ENCODE data around the gene TMEM144.
"Not testable (repeated sequence)": the region's sequence is repeated elsewhere in the genome, so short reads cannot be mapped to it uniquely, and the experiment has no call there.

Gene TMEM144

DNA sequence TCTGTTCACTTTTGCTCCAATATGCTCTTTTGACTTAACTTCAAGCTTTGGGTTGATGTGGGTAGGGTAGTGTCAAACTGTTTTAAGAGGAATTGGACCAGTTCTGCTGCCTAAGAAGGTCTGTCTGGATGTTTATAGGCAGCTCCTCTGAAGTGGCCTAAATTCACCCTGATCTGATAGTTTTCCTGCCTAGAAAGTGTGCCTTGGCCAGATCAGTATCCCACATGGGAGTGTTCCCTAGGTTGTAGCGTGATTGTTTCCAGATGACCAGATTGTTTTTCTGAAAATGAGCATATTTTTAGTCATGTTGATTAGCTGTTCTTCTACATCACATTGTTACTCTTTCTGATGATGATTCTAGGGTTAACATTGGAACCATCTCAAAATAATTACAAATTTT, 68.8 kb downstream of the TMEM144 start:
- WGBS = no CpG with 5 or more reads among the region's 1 CpG
- H3K9me3 ChIP-seq (ENCODE audit: control insufficient read depth, low read length) = not testable (repeated sequence)

DNA sequence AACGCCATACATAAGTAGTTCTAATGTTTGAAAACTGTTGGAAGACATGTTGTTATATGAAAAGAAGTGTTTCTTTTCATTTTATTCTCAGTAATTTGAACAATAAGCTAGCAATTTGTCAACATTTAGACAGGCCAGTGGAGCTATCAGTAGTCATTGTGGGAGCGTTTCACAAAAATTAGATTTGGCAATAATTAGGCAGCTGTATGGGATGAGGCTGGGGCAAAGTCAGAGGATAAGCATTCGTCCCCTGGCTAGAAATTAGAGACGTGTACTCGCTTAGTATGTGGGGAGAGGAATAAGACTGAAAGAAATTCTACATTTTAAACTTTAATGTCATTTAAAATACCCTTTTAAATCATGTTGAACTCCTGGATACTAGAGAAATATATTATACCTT, 70.6 kb downstream of the TMEM144 start:
- Histone ChIP-seq H3K14ac (ENCODE audit: low read length in 2 of 2) (no peak overlapping the region), H2BK120ac (ENCODE audit: low read depth, low read length) (no peak overlapping the region), H4K91ac (ENCODE audit: low read length) (no peak overlapping the region), H3K27ac (ENCODE audit: low read length, poor library complexity, severe bottlenecking) (no peak overlapping the region), H4K8ac (ENCODE audit: low read length) (no peak overlapping the region), H2BK15ac (ENCODE audit: low read depth, poor library complexity, severe bottlenecking) (no peak overlapping the region), H3K9ac (ENCODE audit: low read length) (no peak overlapping the region), H3K9me3 (ENCODE audit: control insufficient read depth, low read length) (no peaks in the 10 kb centered on the region), H3K36me3 (ENCODE audit: control insufficient read depth in 1 of 2, insufficient read depth in 2 of 2, low read depth in 1 of 2, low read length in 2 of 2) (no peaks in the 10 kb centered on the region), H3K4ac (ENCODE audit: low read depth in 1 of 2, low read length in 2 of 2) (no peak overlapping the region), H3K18ac (ENCODE audit: low read depth in 1 of 2, low read length in 2 of 2) (no peak overlapping the region), H2AK5ac (ENCODE audit: low read length, severe bottlenecking) (no peak overlapping the region), H3K27me3 (ENCODE audit: control insufficient read depth in 1 of 2, insufficient read depth in 1 of 2, low read length in 2 of 2) (no peaks in the 10 kb centered on the region), H2AFZ (ENCODE audit: low read depth, low read length) (no peak overlapping the region), H2BK5ac (ENCODE audit: low read depth, low read length, poor library complexity, severe bottlenecking) (no peak overlapping the region), H3K79me1 (replicated peaks; ENCODE audit: low read length, poor library complexity, severe bottlenecking) (no peaks in the 10 kb centered on the region), H2BK12ac (ENCODE audit: low read length in 2 of 2) (no peak overlapping the region), H3K4me2 (ENCODE audit: low read length, poor library complexity, severe bottlenecking) (no peak overlapping the region), H3K23ac (ENCODE audit: low read length in 2 of 2) (no peak overlapping the region), H3K4me3 (ENCODE audit: insufficient read depth in 1 of 2, low read depth in 1 of 2, low read length in 2 of 2) (no peak overlapping the region), H3K4me1 (ENCODE audit: control insufficient read depth, insufficient read depth, low read depth, low read length) (no peaks in the 10 kb centered on the region)
- WGBS = 70% methylated on average over 2 of the region's 5 CpGs
- DNase-seq = no peak

More for the DNA sequence above, 68.8 kb downstream of the TMEM144 start:
- H3K18ac ChIP-seq (ENCODE audit: low read depth in 1 of 2, low read length in 2 of 2); DNase-seq; H2BK12ac ChIP-seq (ENCODE audit: low read length in 2 of 2); H3K4me3 ChIP-seq (ENCODE audit: insufficient read depth in 1 of 2, low read depth in 1 of 2, low read length in 2 of 2); H3K4ac ChIP-seq (ENCODE audit: low read depth in 1 of 2, low read length in 2 of 2); H4K91ac ChIP-seq (ENCODE audit: low read length); H2AK5ac ChIP-seq (ENCODE audit: low read length, severe bottlenecking); H3K23ac ChIP-seq (ENCODE audit: low read length in 2 of 2); H3K36me3 ChIP-seq (ENCODE audit: control insufficient read depth in 1 of 2, insufficient read depth in 2 of 2, low read depth in 1 of 2, low read length in 2 of 2); H2BK120ac ChIP-seq (ENCODE audit: low read depth, low read length); H4K8ac ChIP-seq (ENCODE audit: low read length); H2BK5ac ChIP-seq (ENCODE audit: low read depth, low read length, poor library complexity, severe bottlenecking); H3K4me1 ChIP-seq (ENCODE audit: control insufficient read depth, insufficient read depth, low read depth, low read length); H2BK15ac ChIP-seq (ENCODE audit: low read depth, poor library complexity, severe bottlenecking); H3K27ac ChIP-seq (ENCODE audit: low read length, poor library complexity, severe bottlenecking); H3K4me2 ChIP-seq (ENCODE audit: low read length, poor library complexity, severe bottlenecking); H2AFZ ChIP-seq (ENCODE audit: low read depth, low read length); H3K27me3 ChIP-seq (ENCODE audit: control insufficient read depth in 1 of 2, insufficient read depth in 1 of 2, low read length in 2 of 2); H3K9ac ChIP-seq (ENCODE audit: low read length); H3K14ac ChIP-seq (ENCODE audit: low read length in 2 of 2); H3K79me1 ChIP-seq (replicated peaks; ENCODE audit: low read length, poor library complexity, severe bottlenecking): not testable (repeated sequence)

DNA sequence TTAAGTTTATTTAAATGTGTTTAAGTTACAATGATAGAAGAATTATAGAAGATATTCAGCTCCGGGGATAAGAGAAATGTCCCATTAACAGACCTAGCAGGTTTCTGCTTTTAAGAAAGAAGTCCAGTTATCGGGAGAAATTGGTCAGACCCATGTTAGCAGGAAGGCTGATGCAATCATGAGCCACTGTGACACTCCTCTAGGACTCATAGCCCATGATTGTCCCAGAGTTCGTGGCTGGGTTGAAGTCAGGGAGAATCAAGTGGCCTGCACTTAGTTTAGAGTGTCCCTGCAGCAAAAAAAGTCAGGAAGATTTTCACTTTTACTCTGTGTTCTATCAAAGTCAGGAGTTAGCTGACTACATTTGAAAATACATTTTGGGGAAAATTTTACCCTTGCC, 72.0 kb downstream of the TMEM144 start:
- no peak overlapping the region for H3K4me3 ChIP-seq (ENCODE audit: insufficient read depth in 1 of 2, low read depth in 1 of 2, low read length in 2 of 2)
- no peaks in the 10 kb centered on the region for H3K4me1 ChIP-seq (ENCODE audit: control insufficient read depth, insufficient read depth, low read depth, low read length)
- no peak overlapping the region for H2BK15ac ChIP-seq (ENCODE audit: low read depth, poor library complexity, severe bottlenecking)
- DNase-seq = peak; percentile 18
- no peak overlapping the region for H3K23ac ChIP-seq (ENCODE audit: low read length in 2 of 2)
- H3K4ac ChIP-seq (ENCODE audit: low read depth in 1 of 2, low read length in 2 of 2) = no peak overlapping the region
- H3K79me1 ChIP-seq (replicated peaks; ENCODE audit: low read length, poor library complexity, severe bottlenecking) = no peaks in the 10 kb centered on the region
- no peaks in the 10 kb centered on the region for H3K9me3 ChIP-seq (ENCODE audit: control insufficient read depth, low read length)
- no peak overlapping the region for H2AFZ ChIP-seq (ENCODE audit: low read depth, low read length)
- no peak overlapping the region for H4K91ac ChIP-seq (ENCODE audit: low read length)
- H3K36me3 ChIP-seq (ENCODE audit: control insufficient read depth in 1 of 2, insufficient read depth in 2 of 2, low read depth in 1 of 2, low read length in 2 of 2) = no peaks in the 10 kb centered on the region
- H3K27me3 ChIP-seq (ENCODE audit: control insufficient read depth in 1 of 2, insufficient read depth in 1 of 2, low read length in 2 of 2) = no peaks in the 10 kb centered on the region
- peak overlapping the region in 1 of 2 experiments; percentile 57 for H3K14ac ChIP-seq (ENCODE audit: low read length in 2 of 2)
- no peak overlapping the region for H3K9ac ChIP-seq (ENCODE audit: low read length)
- no peak overlapping the region for H3K27ac ChIP-seq (ENCODE audit: low read length, poor library complexity, severe bottlenecking)
- no peak overlapping the region for H3K4me2 ChIP-seq (ENCODE audit: low read length, poor library complexity, severe bottlenecking)
- no peak overlapping the region for H2AK5ac ChIP-seq (ENCODE audit: low read length, severe bottlenecking)
- no peak overlapping the region for H2BK120ac ChIP-seq (ENCODE audit: low read depth, low read length)
- no peak overlapping the region for H2BK12ac ChIP-seq (ENCODE audit: low read length in 2 of 2)
- 78% methylated on average over 3 of the region's 3 CpGs for WGBS
- H3K18ac ChIP-seq (ENCODE audit: low read depth in 1 of 2, low read length in 2 of 2) = no peak overlapping the region
- no peak overlapping the region for H2BK5ac ChIP-seq (ENCODE audit: low read depth, low read length, poor library complexity, severe bottlenecking)
- H4K8ac ChIP-seq (ENCODE audit: low read length) = no peak overlapping the region

DNA sequence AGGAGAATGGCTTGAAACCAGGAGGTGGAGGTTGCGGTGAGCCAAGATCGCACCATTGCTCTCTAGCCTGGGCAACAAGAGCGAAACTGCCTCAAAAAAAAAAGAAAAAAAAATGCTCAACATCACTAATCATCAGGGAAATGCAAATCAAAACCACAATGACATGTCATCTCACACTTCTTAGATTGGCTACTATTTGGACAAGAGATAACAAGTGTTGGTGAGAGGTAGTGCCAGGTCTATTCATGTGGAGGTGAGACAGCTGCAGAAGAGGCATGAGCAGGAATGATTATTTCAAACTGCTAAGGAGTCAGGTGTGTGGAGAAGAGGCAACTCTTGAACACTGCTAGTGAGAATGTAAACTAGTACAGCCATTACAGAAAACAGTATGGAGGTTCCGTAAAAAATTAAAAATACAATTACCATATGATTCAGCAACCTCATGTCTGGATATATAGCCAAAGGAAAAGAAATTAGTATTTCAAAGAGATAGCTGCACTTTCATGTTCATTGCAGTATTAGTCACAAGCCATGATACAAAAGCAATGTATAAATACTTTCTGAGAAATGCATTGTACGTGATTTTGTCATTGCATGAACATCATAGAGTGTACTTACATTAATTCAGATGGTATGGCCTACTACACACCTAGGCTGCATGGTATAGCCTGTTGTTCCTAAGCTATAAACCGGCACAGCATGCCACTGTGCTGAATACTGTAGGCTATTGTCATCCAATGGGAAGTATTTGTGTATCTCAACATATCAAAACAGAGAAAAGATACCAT, 75.3 kb downstream of the TMEM144 start:
- H3K9me3 ChIP-seq (ENCODE audit: control insufficient read depth, low read length) = no peaks in the 10 kb centered on the region
- H4K8ac ChIP-seq (ENCODE audit: low read length) = no peak overlapping the region
- H3K14ac ChIP-seq (ENCODE audit: low read length in 2 of 2) = no peak overlapping the region
- H3K4me3 ChIP-seq (ENCODE audit: insufficient read depth in 1 of 2, low read depth in 1 of 2, low read length in 2 of 2) = no peak overlapping the region
- H3K79me1 ChIP-seq (replicated peaks; ENCODE audit: low read length, poor library complexity, severe bottlenecking) = no peaks in the 10 kb centered on the region
- no peak overlapping the region for H2BK15ac ChIP-seq (ENCODE audit: low read depth, poor library complexity, severe bottlenecking)
- H2AK5ac ChIP-seq (ENCODE audit: low read length, severe bottlenecking) = no peak overlapping the region
- WGBS = no CpG with 5 or more reads among the region's 6 CpGs
- H4K91ac ChIP-seq (ENCODE audit: low read length) = no peak overlapping the region
- H3K9ac ChIP-seq (ENCODE audit: low read length) = no peak overlapping the region
- no peak overlapping the region for H3K23ac ChIP-seq (ENCODE audit: low read length in 2 of 2)
- no peaks in the 10 kb centered on the region for H3K36me3 ChIP-seq (ENCODE audit: control insufficient read depth in 1 of 2, insufficient read depth in 2 of 2, low read depth in 1 of 2, low read length in 2 of 2)
- no peak overlapping the region for H3K27ac ChIP-seq (ENCODE audit: low read length, poor library complexity, severe bottlenecking)
- no peaks in the 10 kb centered on the region for H3K4me1 ChIP-seq (ENCODE audit: control insufficient read depth, insufficient read depth, low read depth, low read length)
- H3K18ac ChIP-seq (ENCODE audit: low read depth in 1 of 2, low read length in 2 of 2) = no peak overlapping the region
- no peak for DNase-seq
- no peak overlapping the region for H2AFZ ChIP-seq (ENCODE audit: low read depth, low read length)
- no peak overlapping the region for H2BK12ac ChIP-seq (ENCODE audit: low read length in 2 of 2)
- H3K27me3 ChIP-seq (ENCODE audit: control insufficient read depth in 1 of 2, insufficient read depth in 1 of 2, low read length in 2 of 2) = no peaks in the 10 kb centered on the region
- H3K4me2 ChIP-seq (ENCODE audit: low read length, poor library complexity, severe bottlenecking) = no peak overlapping the region
- no peak overlapping the region for H2BK5ac ChIP-seq (ENCODE audit: low read depth, low read length, poor library complexity, severe bottlenecking)
- no peak overlapping the region for H2BK120ac ChIP-seq (ENCODE audit: low read depth, low read length)
- H3K4ac ChIP-seq (ENCODE audit: low read depth in 1 of 2, low read length in 2 of 2) = no peak overlapping the region
